Cardiac fibroblast (primary cell): ENCODE measurements around the gene CDHR5.

Experiments used
- DNase-seq, 2 donors: peaks; one replicate each; pipeline versions ENCODE4 v3.0.0 to v3.0.0-alpha.2; 2010; ENCODE audit warnings: low read depth in 2 of 2
- H3K4me3 ChIP-seq, 2 donors: replicated peaks in 1 of 2; 1 replicate in 1 of 2; 2 replicates in 1 of 2; pipeline ENCODE4 v1.5.1; 2011; ENCODE audit warnings: low read depth in 2 of 2, low read length in 2 of 2, mild to moderate bottlenecking in 2 of 2, moderate library complexity in 1 of 2
- CTCF ChIP-seq: IDR thresholded peaks from one replicate; pipeline ENCODE4 v1.5.1; 2011; ENCODE audit warnings: low read depth, mild to moderate bottlenecking, low read length, inconsistent platforms

Gene CDHR5

GRCh38 chr11:621838-622237 lies 2.9 kb downstream of the CDHR5 start:
- H3K4me3 ChIP-seq = no peak overlapping the region
- no peak for TF ChIP-seq CTCF
- no peak for DNase-seq

DNA sequence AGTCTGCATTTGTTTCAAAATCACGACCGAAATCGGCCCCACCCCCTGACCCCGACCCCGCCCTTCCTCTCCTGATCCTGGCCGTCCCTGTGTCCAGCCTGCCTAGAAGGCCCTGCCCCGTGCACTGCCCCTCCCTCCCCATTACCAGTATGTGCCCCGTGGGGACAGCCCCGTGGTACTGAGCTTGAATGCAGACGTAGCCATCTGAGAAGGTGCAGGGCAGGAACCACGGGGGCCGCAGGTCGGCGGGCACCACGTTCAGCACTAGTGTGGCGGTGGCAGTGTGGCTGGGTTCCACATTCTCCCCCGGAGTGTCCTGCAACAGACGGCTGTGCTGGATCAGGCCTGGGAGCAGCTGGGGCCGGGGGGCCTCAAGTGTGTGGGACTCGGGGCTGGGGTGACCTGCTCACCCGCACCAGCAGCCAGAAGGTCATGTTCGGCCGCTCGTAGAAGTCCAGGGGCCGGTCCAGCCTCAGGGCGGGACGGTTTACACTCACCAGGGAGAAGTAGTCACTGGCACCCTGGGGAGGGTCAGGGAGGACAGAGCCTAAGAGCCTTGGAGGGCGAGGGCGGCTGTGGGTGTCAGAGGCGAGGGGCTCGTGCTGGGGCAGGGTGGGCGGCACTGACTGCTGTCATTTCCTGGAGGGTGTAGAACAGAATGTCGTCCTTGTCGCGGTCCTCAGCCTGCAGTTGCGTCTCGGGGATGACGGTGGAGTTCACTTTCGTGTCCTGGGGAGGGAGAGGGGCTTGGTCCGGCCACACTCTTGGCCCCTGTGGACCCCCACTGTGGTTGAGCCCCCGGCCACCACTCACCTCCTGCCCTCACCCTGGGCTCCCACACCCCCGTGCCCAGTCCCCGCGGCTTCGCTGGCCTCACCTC lies 3.6 kb downstream of the CDHR5 start:
- TF ChIP-seq CTCF = no peak
- H3K4me3 ChIP-seq = no peak overlapping the region
- no peak for DNase-seq

- H3K4me3 ChIP-seq = no peak overlapping the region
- DNase-seq = no peak
- no peak for TF ChIP-seq CTCF
Observed at GRCh38 chr11:620201-620600, 4.6 kb downstream of the CDHR5 start.

- DNase-seq = no peak
- TF ChIP-seq CTCF = no peak
- no peak overlapping the region for H3K4me3 ChIP-seq
Observed at GRCh38 chr11:619628-620050, 5.1 kb downstream of the CDHR5 start.

- H3K4me3 ChIP-seq = no peak overlapping the region
- TF ChIP-seq CTCF = no peak
- DNase-seq = no peak
Observed at GRCh38 chr11:618856-619627, 5.7 kb downstream of the CDHR5 start.

GRCh38 chr11:617912-618682 lies 6.7 kb downstream of the CDHR5 start:
- H3K4me3 ChIP-seq = no peak overlapping the region
- no peak for TF ChIP-seq CTCF
- no peak for DNase-seq
